GM12874 (cell line): ENCODE measurements around the gene CCDC82.

Experiments
- CTCF ChIP-seq: IDR thresholded peaks from 2 replicates; pipeline ENCODE4 v1.5.1; 2011; ENCODE audit warnings: low read depth, mild to moderate bottlenecking, control low read depth, low read length, moderate library complexity; ENCODE audit not compliant: insufficient read depth

CCDC82 gene

GRCh38 chr11:96389720-96390487 is at the start of gene CCDC82, which contains the start of gene JRKL:
Gene CCDC82 (minus strand): TSS chr11:96389912. CDS start chr11:96384747, 5,165 bp downstream.
Gene JRKL (plus strand): TSS chr11:96390013. CDS start chr11:96390650, 637 bp downstream.
- no peak for TF ChIP-seq CTCF

- no peak for TF ChIP-seq CTCF
Measured at GRCh38 chr11:96430668-96431067, 41.0 kb upstream of the CCDC82 start.

- no peak for TF ChIP-seq CTCF
Measured at GRCh38 chr11:96424693-96425092, 35.0 kb upstream of the CCDC82 start.

- no peak for TF ChIP-seq CTCF
Measured at GRCh38 chr11:96413408-96413807, 23.7 kb upstream of the CCDC82 start.

- no peak for TF ChIP-seq CTCF
Measured at GRCh38 chr11:96412761-96413381, 23.2 kb upstream of the CCDC82 start.

GRCh38 chr11:96400697-96401096 is 11.0 kb upstream of the CCDC82 start:
- TF ChIP-seq CTCF, result no peak

- no peak for TF ChIP-seq CTCF
Measured at GRCh38 chr11:96397863-96398262, 8.2 kb upstream of the CCDC82 start.
